ENCODE measurements around the gene CCDC102B.
A peak's percentile ranks its signal among the peaks of the same experiment; 100 is the strongest.
"Not testable (repeated sequence)": the region's sequence is repeated elsewhere in the genome, so short reads cannot be mapped to it uniquely, and the experiment has no call there.

CCDC102B gene

GRCh38 chr18:68972176-68972575 lies 174.3 kb downstream of the CCDC102B start:
- no peak for DNase-seq

DNA sequence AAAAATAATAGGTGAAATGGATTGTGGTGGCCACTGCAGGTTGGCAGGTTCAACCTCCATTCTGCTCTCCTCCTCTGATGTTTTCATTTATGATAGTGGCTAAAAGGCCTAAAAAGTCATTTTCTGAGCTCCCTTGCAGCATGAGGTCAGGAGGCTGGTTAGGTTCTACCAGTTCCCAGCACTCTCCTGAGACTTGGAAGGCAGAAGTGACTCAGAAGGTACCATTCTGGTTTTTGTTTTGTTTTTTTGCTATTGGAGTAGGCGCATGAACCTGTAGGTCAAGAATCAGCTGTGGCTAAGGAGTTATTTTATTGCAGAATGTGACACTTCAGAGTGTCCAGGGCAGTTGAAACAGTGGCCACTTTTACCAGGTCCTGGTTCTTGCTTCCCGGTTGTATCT lies 181.9 kb downstream of the CCDC102B start:
- no peak for DNase-seq

DNA sequence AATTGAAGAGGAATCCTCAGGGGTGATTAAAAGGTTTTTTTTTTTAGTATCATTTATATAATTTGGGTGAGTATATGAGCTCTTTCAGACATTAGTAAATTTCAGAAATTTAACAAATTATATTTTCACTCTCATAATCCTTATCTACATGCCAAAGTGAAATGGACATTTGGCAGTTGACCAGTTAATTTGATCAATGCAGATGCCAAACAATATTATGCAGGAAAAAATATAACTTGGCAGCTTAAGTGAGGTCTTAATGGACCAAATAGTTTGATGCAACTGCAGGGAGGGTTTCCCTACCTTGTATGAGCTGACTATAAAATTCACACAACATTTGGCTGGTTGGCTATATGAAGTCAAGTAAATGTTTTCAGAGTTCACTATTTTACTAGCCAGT lies 185.2 kb downstream of the CCDC102B start:
- DNase-seq = no peak

DNA sequence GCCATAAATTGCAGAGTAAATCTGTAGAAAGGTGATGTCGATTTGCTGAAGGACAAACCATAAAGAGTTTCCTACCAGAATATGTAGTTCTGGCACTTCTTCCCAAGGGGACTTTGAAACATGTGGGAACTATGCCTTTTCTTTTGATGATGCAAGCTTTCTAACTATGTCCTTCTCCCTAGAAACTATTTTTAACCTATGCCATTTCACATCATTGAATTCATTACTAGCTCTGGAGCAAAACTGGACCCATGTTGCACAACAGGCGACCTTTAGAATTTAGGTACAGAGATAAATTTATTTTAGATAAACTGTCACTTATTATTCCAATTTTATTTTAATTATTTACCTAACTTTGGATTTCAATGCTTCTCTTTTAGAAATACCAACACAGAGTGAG lies 186.5 kb downstream of the CCDC102B start:
- DNase-seq = no peak

DNA sequence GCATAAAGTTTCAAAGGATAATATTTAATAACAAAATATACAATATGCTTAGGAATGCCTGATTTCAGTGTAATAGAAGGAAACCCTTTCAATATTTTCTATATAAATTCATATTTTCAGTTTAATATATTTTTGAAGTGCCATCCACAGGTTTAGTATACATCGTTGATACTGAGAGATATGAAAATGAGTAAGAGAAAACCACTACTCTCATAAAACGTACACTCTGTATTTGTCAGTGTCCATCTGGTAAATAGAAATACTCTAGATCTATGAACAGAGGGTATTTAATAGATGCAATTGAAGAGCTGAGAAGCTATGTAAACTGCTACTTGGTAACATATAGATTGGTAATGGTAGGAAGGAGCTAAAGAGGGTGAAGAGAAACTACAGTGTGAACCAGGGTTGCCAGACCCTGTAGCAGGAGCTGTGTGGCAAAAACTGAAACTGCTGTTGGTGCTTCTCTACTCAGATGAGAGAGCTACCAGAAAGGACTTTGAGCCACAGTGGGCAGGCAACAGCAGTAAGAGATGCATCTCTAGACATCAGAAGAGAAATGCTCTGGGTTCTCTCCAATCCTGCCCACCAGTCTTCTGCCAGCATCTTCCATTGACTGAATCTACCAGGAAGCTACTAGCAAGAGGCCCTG lies 187.4 kb downstream of the CCDC102B start:
- no peak for DNase-seq

DNA sequence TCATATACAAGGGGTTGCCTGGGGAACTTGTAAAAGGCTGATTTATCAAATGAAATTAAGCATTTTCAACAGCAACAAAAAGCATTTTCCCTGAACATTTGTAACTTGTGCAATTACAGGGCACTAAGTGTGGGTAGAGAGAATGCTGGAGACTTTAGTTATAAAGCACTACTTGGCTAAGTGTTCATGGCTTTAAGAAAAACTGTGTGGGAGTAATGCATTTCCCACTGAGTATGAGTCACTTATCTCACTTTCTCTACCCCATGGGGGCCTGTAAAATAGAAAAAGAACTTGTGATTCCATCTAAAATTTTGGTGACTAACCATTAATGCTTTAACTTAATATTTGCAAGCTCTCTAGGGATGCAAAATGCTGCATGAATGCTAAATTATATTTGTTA lies 193.4 kb downstream of the CCDC102B start:
- peak in 1 of 58 donors; percentile 18 for DNase-seq

DNA sequence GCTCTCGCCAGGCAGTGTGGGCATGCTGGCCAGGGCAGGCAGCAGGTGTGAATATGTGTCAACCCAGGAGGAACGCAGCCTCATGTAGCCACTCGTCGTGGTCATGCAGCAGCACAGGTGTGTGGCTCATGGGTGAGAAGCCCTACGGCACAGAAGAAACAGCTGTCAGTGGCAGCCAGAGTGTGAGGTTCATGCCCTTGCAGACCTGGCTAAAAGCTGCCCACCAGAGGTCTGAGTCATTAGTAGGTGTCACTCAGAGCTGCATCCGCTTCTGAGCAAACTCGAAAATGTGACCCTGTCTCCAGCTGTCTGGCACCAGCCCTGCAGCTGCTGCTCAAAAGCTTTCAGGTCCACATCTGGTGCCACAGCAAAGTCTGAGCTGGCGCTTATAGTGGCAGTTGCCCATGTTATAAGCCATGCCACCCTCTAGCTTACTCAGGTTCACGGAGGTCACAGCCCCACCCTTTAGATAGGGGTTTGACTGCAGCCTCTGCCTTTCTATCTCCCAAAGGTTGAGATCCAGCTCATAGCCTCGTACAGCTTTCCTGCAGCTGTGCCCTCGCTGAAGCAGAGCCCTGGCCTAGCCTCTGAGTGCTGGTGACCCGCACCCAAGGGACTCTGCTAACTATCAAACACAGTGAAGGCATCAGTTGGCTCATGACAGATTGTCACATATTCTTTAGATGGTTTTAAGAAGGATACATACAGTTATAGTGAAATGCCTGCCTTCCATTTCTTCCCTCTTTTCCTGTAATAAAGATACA lies 195.0 kb downstream of the CCDC102B start:
- no peak for DNase-seq

GRCh38 chr18:68995675-68996074 lies 197.8 kb downstream of the CCDC102B start:
- no peak for DNase-seq

- no peak for DNase-seq
Measured at GRCh38 chr18:68997845-68998244, 200.0 kb downstream of the CCDC102B start.

GRCh38 chr18:69000366-69000765 lies 202.5 kb downstream of the CCDC102B start:
- DNase-seq = no peak

DNA sequence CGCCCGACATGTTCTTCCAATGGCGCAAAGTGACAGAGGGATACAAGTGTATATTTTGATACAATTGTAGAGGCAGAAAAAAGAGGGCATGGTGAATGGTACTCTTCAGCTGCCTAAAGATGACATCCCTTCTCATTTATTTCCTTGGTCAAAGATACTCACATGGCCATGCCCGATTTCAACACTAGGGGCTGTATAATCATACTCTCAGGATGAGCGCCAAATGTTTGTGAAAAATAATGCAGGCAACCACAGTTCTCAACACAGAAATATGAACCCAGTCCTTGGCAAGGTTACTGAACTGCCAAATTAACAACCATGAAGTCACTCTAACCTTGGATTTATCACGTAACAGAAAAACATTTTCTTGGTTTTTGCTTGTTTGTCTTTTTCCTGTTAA lies 204.4 kb downstream of the CCDC102B start:
- no peak for DNase-seq

DNA sequence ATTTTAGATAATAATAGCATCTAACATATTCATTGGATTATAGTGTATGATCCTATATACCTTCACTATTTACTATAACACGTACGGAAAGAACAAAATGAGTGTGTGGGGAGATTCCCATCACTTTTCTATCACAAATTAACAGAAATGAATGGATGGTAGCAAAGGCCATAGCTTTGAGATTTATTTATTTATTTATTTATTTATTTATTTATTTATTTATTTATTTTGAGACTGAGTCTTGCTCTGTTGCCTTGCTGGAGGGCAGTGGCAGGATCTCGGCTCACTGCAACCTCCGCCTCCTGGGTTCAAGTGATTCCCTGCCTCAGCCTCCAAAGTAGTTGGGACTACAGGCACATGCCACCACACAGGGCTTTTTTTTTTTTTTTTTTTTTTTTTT lies 208.3 kb downstream of the CCDC102B start:
- DNase-seq = not testable (repeated sequence)

DNA sequence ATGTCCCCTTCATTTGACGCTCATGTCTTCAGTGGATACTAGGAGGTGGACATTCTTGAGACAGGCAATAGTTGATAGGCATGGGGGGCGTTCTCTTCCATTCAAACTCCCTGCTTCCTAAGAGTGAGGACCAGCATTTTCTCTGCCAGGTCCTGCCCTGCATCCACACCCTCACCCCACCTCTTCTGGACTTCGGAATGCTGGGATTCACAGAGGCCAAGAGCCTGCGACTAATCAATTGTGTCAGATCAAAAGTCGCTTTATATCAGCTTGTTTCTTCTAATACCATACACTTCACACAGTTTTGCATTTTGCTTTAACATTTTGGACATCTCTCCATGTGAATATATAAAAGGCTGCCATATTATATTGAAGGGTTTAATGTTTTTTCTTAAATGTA lies 210.7 kb downstream of the CCDC102B start:
- no peak for DNase-seq

GRCh38 chr18:69021211-69021805 lies 223.4 kb downstream of the CCDC102B start:
- DNase-seq = no peak

DNA sequence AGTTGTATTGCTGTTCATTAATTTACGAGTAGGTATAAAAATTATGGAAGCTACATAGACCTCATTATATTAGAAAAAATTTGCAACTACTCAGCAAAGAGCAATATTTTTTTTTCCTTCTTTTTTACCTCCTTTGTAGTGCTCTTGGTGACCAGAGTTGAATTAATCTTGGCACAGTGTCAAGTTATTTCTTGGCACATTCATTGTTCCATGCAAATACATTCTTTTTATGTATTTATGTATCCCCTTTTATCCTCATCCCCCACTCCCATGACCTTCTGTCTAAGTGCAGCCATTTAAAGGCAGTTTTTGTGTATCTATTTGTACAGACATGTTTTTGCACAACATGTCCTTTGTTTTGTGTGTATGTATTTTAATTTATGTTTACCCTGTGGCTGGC lies 224.5 kb downstream of the CCDC102B start:
- DNase-seq = no peak

GRCh38 chr18:69031571-69031970 lies 233.7 kb downstream of the CCDC102B start:
- no peak for DNase-seq

DNA sequence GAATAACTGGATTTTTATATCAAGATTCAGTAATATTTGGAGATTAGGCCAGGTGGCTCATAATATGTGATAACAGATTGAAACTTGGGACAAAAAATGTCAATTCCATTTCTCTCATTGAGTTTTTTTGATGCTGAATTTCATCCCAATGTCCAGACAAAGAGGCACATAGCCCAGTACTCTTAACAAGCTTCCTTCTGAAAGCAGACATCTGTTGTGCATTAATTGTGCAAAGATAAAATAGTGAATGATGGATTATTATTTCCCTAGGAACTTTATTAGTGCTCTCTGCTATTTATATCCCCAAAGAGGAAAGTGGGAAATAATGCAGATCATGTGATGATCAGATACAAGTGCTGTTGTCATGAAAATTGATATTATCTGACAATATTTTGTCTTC lies 234.1 kb downstream of the CCDC102B start:
- no peak for DNase-seq

DNA sequence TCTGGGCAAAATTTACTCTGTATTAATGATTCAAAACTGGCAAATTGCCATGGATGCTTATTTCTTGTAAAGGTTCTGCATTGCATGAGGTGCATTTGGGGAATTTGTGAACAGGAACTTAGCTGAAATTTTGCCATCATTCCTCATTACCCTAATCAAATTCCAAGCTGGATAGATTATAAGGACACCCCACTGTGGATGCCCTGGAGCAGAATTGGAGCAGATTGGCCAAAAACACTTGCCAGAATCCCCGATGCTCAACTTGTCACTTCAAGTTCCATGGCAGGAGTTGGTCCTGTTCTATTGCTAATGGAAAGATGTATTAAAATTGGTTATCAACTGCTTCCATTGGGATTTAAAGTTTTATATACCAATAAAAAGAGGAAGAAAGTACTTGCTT lies 237.9 kb downstream of the CCDC102B start:
- DNase-seq = no peak

DNA sequence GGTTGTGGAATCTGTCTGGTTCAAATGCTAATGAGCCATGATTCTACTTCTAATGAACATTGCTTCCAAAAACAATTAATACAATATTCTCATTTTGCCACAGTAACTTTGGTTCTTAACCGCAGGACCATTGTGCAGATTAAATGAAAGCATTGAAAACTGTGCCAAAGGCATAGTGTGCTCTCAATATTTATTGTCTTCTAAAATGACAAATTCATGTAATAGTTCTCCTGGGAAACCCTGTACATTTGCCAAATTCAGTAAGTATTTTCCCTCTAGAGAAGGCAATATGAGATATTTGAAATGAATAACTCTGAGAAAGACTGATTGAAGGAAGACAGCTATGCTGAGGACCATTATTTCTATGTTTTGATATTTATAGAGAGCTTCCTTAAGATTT lies 246.3 kb downstream of the CCDC102B start:
- DNase-seq = no peak

GRCh38 chr18:69064063-69064462 lies 266.2 kb downstream of the CCDC102B start:
- DNase-seq = no peak

GRCh38 chr18:69067048-69067447 lies 269.2 kb downstream of the CCDC102B start:
- DNase-seq = no peak

DNA sequence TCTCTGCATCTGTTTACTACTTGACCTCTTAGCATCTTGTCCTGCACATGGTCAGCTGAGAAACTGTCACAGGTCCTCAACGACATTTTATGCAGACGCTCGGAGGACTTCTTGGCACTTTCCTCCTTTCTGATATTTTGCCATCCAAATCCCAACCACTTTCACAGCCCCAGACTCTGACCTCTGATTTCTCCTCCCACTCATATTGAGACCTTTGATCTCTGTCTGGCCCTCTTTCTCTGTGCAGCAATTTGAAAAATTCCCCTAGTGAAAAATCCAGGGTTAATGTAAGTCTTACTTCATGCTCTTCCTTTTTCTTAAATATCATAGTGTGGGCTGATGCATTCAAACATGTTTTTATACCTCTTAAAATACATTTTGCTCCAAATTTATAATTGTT lies 273.8 kb downstream of the CCDC102B start:
- DNase-seq = no peak

DNA sequence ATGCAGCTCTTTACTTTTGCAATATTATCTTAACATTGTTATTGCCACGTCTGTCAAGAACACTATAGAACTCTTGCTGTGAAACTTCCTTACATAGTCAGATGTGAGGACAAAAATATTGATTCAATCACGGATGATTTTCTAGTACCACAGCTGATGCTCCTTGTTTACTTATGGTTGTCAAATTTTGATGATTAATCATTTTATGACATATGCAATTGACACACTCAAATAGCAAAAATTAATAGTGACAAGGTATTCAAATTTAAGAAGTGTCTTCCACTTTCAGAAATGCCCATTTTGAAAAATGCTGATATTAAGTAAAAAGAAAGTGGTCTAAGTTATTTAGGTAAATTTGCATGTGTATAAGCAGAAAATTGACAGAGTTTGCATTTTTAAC lies 284.0 kb downstream of the CCDC102B start:
- DNase-seq = no peak
